Esophagus muscularis mucosa (tissue), 4 donors: ENCODE results near the gene CTIF.

Experiments
- CTCF ChIP-seq, 3 experiments: fragments of 200-600 bp in 2 of 3; fragments of 450-650 bp in 1 of 3; sonication (generic) in 2 of 3; IDR thresholded peaks; one replicate each; pipeline ENCODE4 v1.5.1; 2017 to 2019; ENCODE audit warnings: antibody characterized with exemption in 3 of 3, mild to moderate bottlenecking in 2 of 3, moderate library complexity in 1 of 3
- EP300 ChIP-seq: sonication (generic); formaldehyde crosslinking; IDR thresholded peaks from one replicate; pipeline ENCODE4 v1.6.1; 2017; ENCODE audit warnings: antibody characterized with exemption
- POLR2A ChIP-seq: fragments of 450-650 bp; IDR thresholded peaks from one replicate; pipeline ENCODE4 v1.6.1; 2017; ENCODE audit warnings: antibody characterized with exemption, moderate library complexity, mild to moderate bottlenecking, low read depth

DNA sequence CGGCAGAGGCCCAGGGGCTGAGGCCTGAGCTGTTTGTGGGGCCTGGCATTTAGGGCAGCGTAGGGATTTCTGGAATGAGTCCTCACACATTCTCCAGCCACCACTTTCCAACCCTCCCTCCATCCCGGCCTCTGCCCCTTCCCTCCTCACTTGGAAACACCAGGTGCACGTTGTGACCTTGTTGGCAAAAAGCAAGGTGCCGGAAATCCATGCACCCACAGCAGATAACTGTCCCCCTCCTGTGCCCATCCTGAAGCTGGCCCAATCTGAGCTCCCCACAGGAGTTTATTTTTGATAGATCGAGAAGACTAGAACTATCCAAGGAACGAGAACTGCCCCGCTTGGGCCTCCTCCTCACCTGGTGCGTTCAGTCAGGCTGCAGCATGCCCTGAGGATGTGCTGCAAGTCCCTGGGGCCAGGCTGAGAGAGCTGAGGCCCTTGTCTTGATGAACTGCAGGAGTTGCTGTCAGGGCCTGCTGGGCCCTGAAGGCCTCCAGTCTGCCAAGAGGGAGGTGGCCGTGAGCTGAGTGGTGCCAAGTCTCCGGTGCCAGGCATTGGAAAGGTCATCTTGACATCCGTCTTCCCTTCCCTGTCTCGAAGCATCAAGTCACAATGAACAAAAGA, 55.8 kb downstream of the CTIF start:
- no peak for TF ChIP-seq POLR2A
- TF ChIP-seq EP300: no peak
- no peak for TF ChIP-seq CTCF (IDR thresholded peaks at IDR 0.05)
